HG03066 (cell line): Measurements from ENCODE around the gene KCTD6.
"Not testable (repeated sequence)": the region's sequence is repeated elsewhere in the genome, so short reads cannot be mapped to it uniquely, and the experiment has no call there.

Experiments used
- ATAC-seq: cut with Tn5 transposase; IDR thresholded peaks from one replicate; pipeline ENCODE4 v1.9.1; 2021; ENCODE audit warnings: low read depth; ENCODE audit not compliant: unreplicated experiment

The KCTD6 gene

GRCh38 chr3:58522759-58523425 is 31.0 kb downstream of the KCTD6 start:
- ATAC-seq: no peak

- ATAC-seq: no peak
Observed at GRCh38 chr3:58524326-58524888, 32.5 kb downstream of the KCTD6 start.

- ATAC-seq: no peak
Observed at GRCh38 chr3:58526515-58526957, 34.6 kb downstream of the KCTD6 start.

GRCh38 chr3:58527440-58527839 is 35.5 kb downstream of the KCTD6 start:
- not testable (repeated sequence) for ATAC-seq

- no peak for ATAC-seq
Observed at GRCh38 chr3:58528629-58529028, 36.7 kb downstream of the KCTD6 start.

GRCh38 chr3:58529516-58530353 is 37.8 kb downstream of the KCTD6 start:
- no peak for ATAC-seq

GRCh38 chr3:58530354-58530865 is 38.5 kb downstream of the KCTD6 start:
- ATAC-seq: no peak

- no peak for ATAC-seq
Observed at GRCh38 chr3:58531555-58531954, 39.7 kb downstream of the KCTD6 start.

- ATAC-seq: no peak
Observed at GRCh38 chr3:58531956-58532355, 40.1 kb downstream of the KCTD6 start.

GRCh38 chr3:58532794-58533220 is 40.9 kb downstream of the KCTD6 start:
- peak; percentile 90 for ATAC-seq

- no peak for ATAC-seq
Observed at GRCh38 chr3:58534592-58535494, 42.9 kb downstream of the KCTD6 start.

- ATAC-seq: no peak
Observed at GRCh38 chr3:58535531-58536500, 43.9 kb downstream of the KCTD6 start.

GRCh38 chr3:58536501-58537411 is 44.9 kb downstream of the KCTD6 start, which contains the start of gene ACOX2:
Gene ACOX2, minus strand, starts transcription at chr3:58537190. Its CDS starts 2,084 bp downstream, at chr3:58535106.
- no peak for ATAC-seq

GRCh38 chr3:58537412-58538301 is 45.8 kb downstream of the KCTD6 start:
- ATAC-seq: no peak

- no peak for ATAC-seq
Observed at GRCh38 chr3:58539626-58540025, 47.7 kb downstream of the KCTD6 start.

GRCh38 chr3:58540176-58540858 is 48.4 kb downstream of the KCTD6 start:
- no peak for ATAC-seq
